HepG2 (cell line): ENCODE data around the gene VCPKMT. TPM values are rescaled to one million over a fixed set of nuclear protein-coding genes. Genes with fewer than 3 reads are reported as not detected.
A peak's percentile ranks its signal among the peaks of the same experiment; 100 is the strongest.

Source experiments
- DPF2 ChIP-seq: sonication (generic); formaldehyde crosslinking; IDR thresholded peaks from 2 replicates; pipeline ENCODE4 v1.4.0; 2020; ENCODE audit warnings: mild to moderate bottlenecking, low read depth, missing genetic modification reagents, borderline replicate concordance
- DR1 ChIP-seq: sonication (generic); formaldehyde crosslinking; IDR thresholded peaks from 2 replicates; pipeline ENCODE4 v1.8.0; 2021; ENCODE audit warnings: mild to moderate bottlenecking, missing genetic modification reagents, inconsistent platforms
- HDAC2 ChIP-seq: sonication (generic); formaldehyde crosslinking; IDR thresholded peaks from 2 replicates; pipeline ENCODE4 v1.4.0; 2020; ENCODE audit warnings: missing genetic modification reagents
- HNRNPUL1 ChIP-seq: fragments of 200-400 bp; formaldehyde crosslinking; IDR thresholded peaks from 2 replicates; pipeline ENCODE4 v1.6.1; 2017; ENCODE audit warnings: low read depth, mild to moderate bottlenecking, low read length, moderate library complexity
- MTF2 ChIP-seq: sonication (generic); formaldehyde crosslinking; IDR thresholded peaks from 2 replicates; pipeline ENCODE4 v1.5.0; 2020; ENCODE audit warnings: missing genetic modification reagents, borderline replicate concordance
- NR3C1 ChIP-seq: sonication (generic); formaldehyde crosslinking; IDR thresholded peaks from 2 replicates; pipeline ENCODE4 v1.4.0; 2020; ENCODE audit warnings: missing genetic modification reagents
- PAWR ChIP-seq: sonication (generic); formaldehyde crosslinking; IDR thresholded peaks from 2 replicates; pipeline ENCODE4 v1.4.0; 2020; ENCODE audit warnings: missing genetic modification reagents, mild to moderate bottlenecking, borderline replicate concordance
- REL ChIP-seq: sonication (generic); formaldehyde crosslinking; conservative IDR thresholded peaks from 2 replicates; pipeline ENCODE4 v1.8.0; 2022; ENCODE audit warnings: mild to moderate bottlenecking, missing genetic modification reagents, moderate library complexity
- SMAD9 ChIP-seq: sonication (generic); formaldehyde crosslinking; IDR thresholded peaks from 2 replicates; pipeline ENCODE4 v1.5.1; 2020; ENCODE audit warnings: mild to moderate bottlenecking, missing genetic modification reagents
- SRSF4 ChIP-seq: fragments of 200-400 bp; formaldehyde crosslinking; IDR thresholded peaks from one replicate; pipeline ENCODE4 v1.6.1; 2018; ENCODE audit warnings: mild to moderate bottlenecking, low read depth, low read length, moderate library complexity; ENCODE audit not compliant: poor library complexity, severe bottlenecking
- ZEB1 ChIP-seq: IDR thresholded peaks from 2 replicates; pipeline ENCODE4 v1.6.1; 2012; ENCODE audit warnings: mild to moderate bottlenecking, low read depth, inconsistent platforms; ENCODE audit not compliant: insufficient replicate concordance
- ZNF3 ChIP-seq: IDR thresholded peaks from 2 replicates; pipeline ENCODE4 v1.7.0; 2017; ENCODE audit warnings: inconsistent platforms
- ZNF30 ChIP-seq: sonication (generic); formaldehyde crosslinking; IDR thresholded peaks from 2 replicates; pipeline ENCODE4 v1.5.0; 2020; ENCODE audit warnings: mild to moderate bottlenecking, missing genetic modification reagents
- ZNF343 ChIP-seq: sonication (generic); formaldehyde crosslinking; IDR thresholded peaks from 2 replicates; pipeline ENCODE4 v1.4.0; 2020; ENCODE audit warnings: mild to moderate bottlenecking, missing genetic modification reagents
- ZNF563 ChIP-seq: sonication (generic); formaldehyde crosslinking; IDR thresholded peaks from 2 replicates; pipeline ENCODE4 v1.8.0; 2022; ENCODE audit warnings: mild to moderate bottlenecking, moderate library complexity, missing genetic modification reagents
- ZNF570 ChIP-seq: sonication (generic); formaldehyde crosslinking; IDR thresholded peaks from 2 replicates; pipeline ENCODE4 v1.4.0; 2020; ENCODE audit warnings: mild to moderate bottlenecking, missing genetic modification reagents, borderline replicate concordance
- ZNF589 ChIP-seq: sonication (generic); formaldehyde crosslinking; conservative IDR thresholded peaks from 2 replicates; pipeline ENCODE4 v1.8.0; 2022; ENCODE audit warnings: mild to moderate bottlenecking, moderate library complexity, missing genetic modification reagents
- ZNF652 ChIP-seq: IDR thresholded peaks from 2 replicates; pipeline ENCODE4 v1.6.1; 2016; ENCODE audit warnings: low read depth, borderline replicate concordance
- ZNF670 ChIP-seq: sonication (generic); formaldehyde crosslinking; IDR thresholded peaks from 2 replicates; pipeline ENCODE4 v1.8.0; 2022; ENCODE audit warnings: mild to moderate bottlenecking, missing genetic modification reagents, borderline replicate concordance
- ZNF772 ChIP-seq: sonication (generic); formaldehyde crosslinking; IDR thresholded peaks from 2 replicates; pipeline ENCODE4 v1.5.0; 2020; ENCODE audit warnings: mild to moderate bottlenecking, missing genetic modification reagents
- ZSCAN20 ChIP-seq: sonication (generic); formaldehyde crosslinking; IDR thresholded peaks from 2 replicates; pipeline ENCODE4 v1.4.0; 2020; ENCODE audit warnings: missing genetic modification reagents, mild to moderate bottlenecking, borderline replicate concordance
- polyA plus RNA-seq, 8 experiments: library from polyadenylated mRNA; depleted of rRNA in 3 of 8; stranded (reverse) in 7 of 8; unstranded in 1 of 8; fragments of >200 nt; fragmentation: Illumina TruSeq in 4 of 8; extraction: Trizol in 4 of 8; gene quantifications; 2 replicates each; pipeline versions ENCODE4 v1.2.1 to v1.2.3, GENCODE V29; 2011 to 2016; ENCODE audit warnings: low read depth in 4 of 8, missing spikeins in 1 of 8, mixed read lengths in 1 of 8; ENCODE audit not compliant: insufficient read depth in 1 of 8
- total RNA-seq, 5 experiments: library from RNA; depleted of rRNA; stranded (reverse); fragments of >200 nt; fragmentation: Illumina TruSeq; extraction: Trizol; gene quantifications; 2 replicates each; pipeline ENCODE4 v1.2.3, GENCODE V29; 2016; ENCODE audit warnings: low read depth in 1 of 5
- TF ChIP-seq, protein P1 (sequence below), 2 experiments: fragments of 450-650 bp in 1 of 2; sonication (generic) in 1 of 2; formaldehyde crosslinking; IDR thresholded peaks; 2 replicates each; pipeline versions ENCODE4 v1.5.0 to v1.8.0; 2020 to 2022; ENCODE audit warnings: mild to moderate bottlenecking in 1 of 2, missing genetic modification reagents in 1 of 2
- TF ChIP-seq, protein P2 (sequence below): sonication (generic); formaldehyde crosslinking; IDR thresholded peaks from 2 replicates; pipeline ENCODE4 v1.4.0; 2020; ENCODE audit warnings: missing genetic modification reagents, mild to moderate bottlenecking, borderline replicate concordance
- TF ChIP-seq, protein P3 (sequence below): sonication (generic); formaldehyde crosslinking; IDR thresholded peaks from 2 replicates; pipeline ENCODE4 v1.5.1; 2020; ENCODE audit warnings: mild to moderate bottlenecking, missing genetic modification reagents, borderline replicate concordance
- TF ChIP-seq, protein P4 (sequence below): sonication (generic); formaldehyde crosslinking; conservative IDR thresholded peaks from 2 replicates; pipeline ENCODE4 v1.4.0; 2020; ENCODE audit warnings: missing genetic modification reagents

The VCPKMT gene
- total and polyA plus RNA-seq, 2 of the 13 experiments (the other 11 are each of a cell fraction or from before 2014, with no cell fraction given) = 3.9 to 5.4 TPM

DNA sequence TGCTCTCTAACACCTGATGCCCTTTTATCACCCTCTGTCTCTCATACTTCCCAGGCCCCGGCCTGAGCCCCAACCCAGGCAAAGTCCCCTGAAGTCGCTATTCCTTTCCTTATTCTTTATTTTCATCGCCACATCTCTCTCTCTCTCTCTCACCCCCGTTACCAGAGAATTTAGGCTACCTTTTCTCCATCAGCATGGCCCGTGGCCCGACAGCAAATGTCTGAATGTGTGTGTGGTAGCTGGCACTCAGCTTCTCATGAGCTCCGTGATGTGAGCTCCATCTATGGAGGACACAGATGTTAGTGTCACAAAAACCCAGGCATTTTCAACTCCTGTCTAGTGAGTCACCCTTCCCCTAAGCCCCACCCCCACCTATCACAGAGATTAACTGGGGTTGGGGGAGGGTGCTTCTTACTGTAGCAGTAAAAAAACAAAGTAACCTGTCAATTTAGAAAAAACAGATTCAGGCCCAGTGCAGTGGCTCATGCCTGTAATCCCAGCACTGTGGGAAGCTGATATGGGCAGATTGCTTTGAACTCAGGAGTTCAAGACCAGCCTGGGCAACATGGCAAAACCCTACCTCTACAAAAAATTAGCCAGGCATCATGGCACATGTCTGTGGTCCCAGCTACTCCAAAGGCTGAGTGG is 53.8 kb downstream of the VCPKMT start (continued):
- TF ChIP-seq ZSCAN20 (no peak), NR3C1 (CRISPR knock-in tag) (no peak), ZNF652 (CRISPR knock-in tag) (no peak), HNRNPUL1 (no peak), ZNF3 (no peak), REL (CRISPR knock-in tag) (no peak), ZNF563 (CRISPR knock-in tag) (no peak), ZNF570 (CRISPR knock-in tag) (no peak), ZNF772 (peak; percentile 44; the same call in 1 of the 2 replicates), ZNF589 (no peak), MTF2 (CRISPR knock-in tag) (no peak), SMAD9 (CRISPR knock-in tag) (no peak), ZNF343 (CRISPR knock-in tag) (no peak), DR1 (CRISPR knock-in tag) (no peak), HDAC2 (CRISPR knock-in tag) (no peak), ZNF670 (no peak), PAWR (no peak), ZEB1 (no peak), ZNF30 (CRISPR knock-in tag) (no peak), DPF2 (CRISPR knock-in tag) (no peak), SRSF4 (no peak)
- TF ChIP-seq, protein P1, sequence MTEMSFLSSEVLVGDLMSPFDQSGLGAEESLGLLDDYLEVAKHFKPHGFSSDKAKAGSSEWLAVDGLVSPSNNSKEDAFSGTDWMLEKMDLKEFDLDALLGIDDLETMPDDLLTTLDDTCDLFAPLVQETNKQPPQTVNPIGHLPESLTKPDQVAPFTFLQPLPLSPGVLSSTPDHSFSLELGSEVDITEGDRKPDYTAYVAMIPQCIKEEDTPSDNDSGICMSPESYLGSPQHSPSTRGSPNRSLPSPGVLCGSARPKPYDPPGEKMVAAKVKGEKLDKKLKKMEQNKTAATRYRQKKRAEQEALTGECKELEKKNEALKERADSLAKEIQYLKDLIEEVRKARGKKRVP (CRISPR knock-in tag; IDR thresholded peaks at IDR 0.05) = 0 out of 4 replicates have a peak, but pooled peaks of 1 of the 2 experiments have one; percentile 17
- TF ChIP-seq, protein P2, sequence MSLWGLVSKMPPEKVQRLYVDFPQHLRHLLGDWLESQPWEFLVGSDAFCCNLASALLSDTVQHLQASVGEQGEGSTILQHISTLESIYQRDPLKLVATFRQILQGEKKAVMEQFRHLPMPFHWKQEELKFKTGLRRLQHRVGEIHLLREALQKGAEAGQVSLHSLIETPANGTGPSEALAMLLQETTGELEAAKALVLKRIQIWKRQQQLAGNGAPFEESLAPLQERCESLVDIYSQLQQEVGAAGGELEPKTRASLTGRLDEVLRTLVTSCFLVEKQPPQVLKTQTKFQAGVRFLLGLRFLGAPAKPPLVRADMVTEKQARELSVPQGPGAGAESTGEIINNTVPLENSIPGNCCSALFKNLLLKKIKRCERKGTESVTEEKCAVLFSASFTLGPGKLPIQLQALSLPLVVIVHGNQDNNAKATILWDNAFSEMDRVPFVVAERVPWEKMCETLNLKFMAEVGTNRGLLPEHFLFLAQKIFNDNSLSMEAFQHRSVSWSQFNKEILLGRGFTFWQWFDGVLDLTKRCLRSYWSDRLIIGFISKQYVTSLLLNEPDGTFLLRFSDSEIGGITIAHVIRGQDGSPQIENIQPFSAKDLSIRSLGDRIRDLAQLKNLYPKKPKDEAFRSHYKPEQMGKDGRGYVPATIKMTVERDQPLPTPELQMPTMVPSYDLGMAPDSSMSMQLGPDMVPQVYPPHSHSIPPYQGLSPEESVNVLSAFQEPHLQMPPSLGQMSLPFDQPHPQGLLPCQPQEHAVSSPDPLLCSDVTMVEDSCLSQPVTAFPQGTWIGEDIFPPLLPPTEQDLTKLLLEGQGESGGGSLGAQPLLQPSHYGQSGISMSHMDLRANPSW = no peak
- TF ChIP-seq, protein P3, sequence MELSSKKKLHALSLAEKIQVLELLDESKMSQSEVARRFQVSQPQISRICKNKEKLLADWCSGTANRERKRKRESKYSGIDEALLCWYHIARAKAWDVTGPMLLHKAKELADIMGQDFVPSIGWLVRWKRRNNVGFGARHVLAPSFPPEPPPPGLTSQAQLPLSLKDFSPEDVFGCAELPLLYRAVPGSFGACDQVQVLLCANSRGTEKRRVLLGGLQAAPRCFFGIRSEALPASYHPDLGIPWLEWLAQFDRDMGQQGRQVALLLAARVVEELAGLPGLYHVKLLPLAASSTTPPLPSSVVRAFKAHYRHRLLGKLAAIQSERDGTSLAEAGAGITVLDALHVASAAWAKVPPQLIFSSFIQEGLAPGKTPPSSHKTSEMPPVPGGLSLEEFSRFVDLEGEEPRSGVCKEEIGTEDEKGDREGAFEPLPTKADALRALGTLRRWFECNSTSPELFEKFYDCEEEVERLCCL = no peak
- TF ChIP-seq, protein P4, sequence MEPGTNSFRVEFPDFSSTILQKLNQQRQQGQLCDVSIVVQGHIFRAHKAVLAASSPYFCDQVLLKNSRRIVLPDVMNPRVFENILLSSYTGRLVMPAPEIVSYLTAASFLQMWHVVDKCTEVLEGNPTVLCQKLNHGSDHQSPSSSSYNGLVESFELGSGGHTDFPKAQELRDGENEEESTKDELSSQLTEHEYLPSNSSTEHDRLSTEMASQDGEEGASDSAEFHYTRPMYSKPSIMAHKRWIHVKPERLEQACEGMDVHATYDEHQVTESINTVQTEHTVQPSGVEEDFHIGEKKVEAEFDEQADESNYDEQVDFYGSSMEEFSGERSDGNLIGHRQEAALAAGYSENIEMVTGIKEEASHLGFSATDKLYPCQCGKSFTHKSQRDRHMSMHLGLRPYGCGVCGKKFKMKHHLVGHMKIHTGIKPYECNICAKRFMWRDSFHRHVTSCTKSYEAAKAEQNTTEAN (CRISPR knock-in tag) = no peak; the same call in 1 of the 2 replicates
